ENCODE results near the gene AOC2. TPM values are rescaled to one million over a fixed set of nuclear protein-coding genes. Genes with fewer than 3 reads are reported as not detected.
"Not testable (repeated sequence)": the region's sequence is repeated elsewhere in the genome, so short reads cannot be mapped to it uniquely, and the experiment has no call there.

Gene AOC2
- total and polyA plus RNA-seq, 2 of the 8 experiments (the other 6 are each of a cell fraction or from before 2014, with no cell fraction given), result 4.2 to 4.7 TPM

DNA sequence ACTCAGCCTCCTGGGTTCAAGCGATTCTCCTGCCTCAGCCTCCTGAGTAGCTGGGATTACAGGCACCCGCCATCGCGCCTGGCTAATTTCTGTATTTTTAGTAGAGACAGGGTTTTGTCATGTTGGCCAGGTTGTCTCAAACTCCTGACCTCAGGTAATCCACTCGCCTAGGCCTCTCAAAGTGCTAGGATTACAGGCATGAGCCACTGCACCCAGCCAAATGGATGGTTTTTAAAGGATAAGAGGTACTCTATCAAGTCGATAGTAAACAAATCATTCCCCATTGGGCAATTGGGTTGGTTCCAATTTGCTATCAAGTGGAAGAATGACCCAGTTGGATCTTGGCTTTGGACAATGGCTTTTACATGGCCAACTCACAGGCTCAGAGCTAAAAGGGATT, 37.3 kb downstream of the AOC2 start:
- H4K91ac ChIP-seq (replicated peaks; ENCODE audit: insufficient read length, low read length); H2BK12ac ChIP-seq (ENCODE audit: low read depth, low read length); H2AFZ ChIP-seq (ENCODE audit: low read length); H3K9ac ChIP-seq (replicated peaks in 1 of 4; ENCODE audit: extremely low read depth in 1 of 4, low read depth in 3 of 4, low read length in 3 of 4); H4K20me1 ChIP-seq (replicated peaks in 1 of 2; ENCODE audit: control insufficient read depth in 1 of 2, insufficient read depth in 2 of 2, low read length in 2 of 2); H3K56ac ChIP-seq (replicated peaks; ENCODE audit: insufficient read length, low read depth, low read length); H2BK5ac ChIP-seq (ENCODE audit: low read depth, low read length); H3K27me3 ChIP-seq (replicated peaks in 1 of 4; ENCODE audit: control insufficient read depth in 3 of 4, extremely low read depth in 1 of 4, insufficient read depth in 3 of 4, low read length in 3 of 4); H2BK20ac ChIP-seq (ENCODE audit: low read length); H4K8ac ChIP-seq (ENCODE audit: extremely low read depth, insufficient read depth, low read length); H3K18ac ChIP-seq (ENCODE audit: extremely low read depth, low read length); H4K5ac ChIP-seq (ENCODE audit: insufficient read length, low read depth, low read length); H3K4me3 ChIP-seq (ENCODE audit: extremely low read depth in 1 of 4, insufficient read depth in 2 of 4, low read depth in 3 of 4, low read length in 4 of 4); H3K14ac ChIP-seq (ENCODE audit: insufficient read length); FAIRE-seq; H2BK120ac ChIP-seq (replicated peaks; ENCODE audit: low read depth, low read length); H2BK15ac ChIP-seq (ENCODE audit: low read length); H3K23me2 ChIP-seq (ENCODE audit: low read depth, low read length); H3K4me2 ChIP-seq (ENCODE audit: insufficient read depth in 1 of 2, low read depth in 2 of 2, low read length in 2 of 2); H3K27ac ChIP-seq (ENCODE audit: low read depth, low read length); H3K9me3 ChIP-seq (ENCODE audit: insufficient read depth in 2 of 2, low read depth in 1 of 2, low read length in 1 of 2); H2AK5ac ChIP-seq (ENCODE audit: low read depth, low read length); DNase-seq (ENCODE audit: low read depth in 1 of 2, low spot score in 2 of 2); H3K23ac ChIP-seq (ENCODE audit: insufficient read length); H3K79me2 ChIP-seq (ENCODE audit: control insufficient read depth in 1 of 2, insufficient read depth in 2 of 2, low read length in 2 of 2); H3K4me1 ChIP-seq (replicated peaks in 1 of 4; ENCODE audit: control insufficient read depth in 3 of 4, insufficient read depth in 4 of 4, low read length in 3 of 4); H3K4ac ChIP-seq (replicated peaks; ENCODE audit: insufficient read length, low read depth, low read length); H3K36me3 ChIP-seq (ENCODE audit: control insufficient read depth in 2 of 4, insufficient read depth in 4 of 4, low read length in 3 of 4); H3K79me1 ChIP-seq (ENCODE audit: low read depth, low read length): not testable (repeated sequence)
- 91% methylated on average over 6 of the region's 6 CpGs; no CpG with 5 or more reads in 1 of the 2 experiments for WGBS, 2 experiments (ENCODE audit: extremely low coverage in 1 of 2, insufficient coverage in 1 of 2, insufficient read length in 1 of 2, insufficient replicate concordance in 2 of 2, low coverage in 1 of 2, low lambda C conversion rate in 2 of 2, missing lambda C conversion rate in 1 of 2)
- POLR2A ChIA-PET (ENCODE audit: partially characterized antibody), result interaction anchor here (0.7 kb wide), 1 partner anchor 28 kb away, joined by 3 read pairs; no protein-coding TSS in a partner anchor
- CTCF ChIA-PET (ENCODE audit: partially characterized antibody), result interaction anchor here (0.7 to 2.3 kb wide), 10 partner anchors 9 to 1168 kb away, joined by 3 to 7 read pairs (median 3); no protein-coding TSS in a partner anchor
